Esophagus muscularis mucosa (tissue), 3 donors: Measurements from ENCODE around the gene IFT43.

Source experiments
- POLR2A ChIP-seq: fragments of 450-650 bp; IDR thresholded peaks from one replicate; pipeline ENCODE4 v1.6.1; 2017; ENCODE audit warnings: antibody characterized with exemption, moderate library complexity, mild to moderate bottlenecking, low read depth
- TF ChIP-seq, protein P1 (sequence below), 3 experiments: fragments of 200-600 bp in 2 of 3; fragments of 450-650 bp in 1 of 3; sonication (generic) in 2 of 3; IDR thresholded peaks; one replicate each; pipeline ENCODE4 v1.5.1; 2017 to 2019; ENCODE audit warnings: antibody characterized with exemption in 3 of 3, mild to moderate bottlenecking in 2 of 3, moderate library complexity in 1 of 3

DNA sequence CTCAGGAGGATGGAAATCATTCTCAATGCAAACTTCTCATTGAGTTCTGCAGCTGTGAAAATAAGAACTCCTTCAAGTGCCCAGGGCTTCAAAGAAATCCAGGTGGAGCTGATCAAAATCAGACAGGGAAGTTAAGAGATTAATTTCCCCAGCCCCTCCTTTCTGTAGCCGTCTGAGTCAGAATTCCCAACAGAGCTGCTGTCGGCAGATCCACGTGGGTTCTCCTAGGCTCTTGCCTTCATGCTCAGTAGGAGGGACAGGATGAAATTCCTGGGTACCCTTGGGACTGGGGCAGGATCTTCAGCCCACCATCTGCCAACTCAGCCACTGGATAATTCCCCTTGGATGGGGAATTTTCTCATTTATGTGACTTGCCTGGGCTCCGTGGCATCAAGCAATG, 17.1 kb upstream of the IFT43 start:
- TF ChIP-seq, protein P1, sequence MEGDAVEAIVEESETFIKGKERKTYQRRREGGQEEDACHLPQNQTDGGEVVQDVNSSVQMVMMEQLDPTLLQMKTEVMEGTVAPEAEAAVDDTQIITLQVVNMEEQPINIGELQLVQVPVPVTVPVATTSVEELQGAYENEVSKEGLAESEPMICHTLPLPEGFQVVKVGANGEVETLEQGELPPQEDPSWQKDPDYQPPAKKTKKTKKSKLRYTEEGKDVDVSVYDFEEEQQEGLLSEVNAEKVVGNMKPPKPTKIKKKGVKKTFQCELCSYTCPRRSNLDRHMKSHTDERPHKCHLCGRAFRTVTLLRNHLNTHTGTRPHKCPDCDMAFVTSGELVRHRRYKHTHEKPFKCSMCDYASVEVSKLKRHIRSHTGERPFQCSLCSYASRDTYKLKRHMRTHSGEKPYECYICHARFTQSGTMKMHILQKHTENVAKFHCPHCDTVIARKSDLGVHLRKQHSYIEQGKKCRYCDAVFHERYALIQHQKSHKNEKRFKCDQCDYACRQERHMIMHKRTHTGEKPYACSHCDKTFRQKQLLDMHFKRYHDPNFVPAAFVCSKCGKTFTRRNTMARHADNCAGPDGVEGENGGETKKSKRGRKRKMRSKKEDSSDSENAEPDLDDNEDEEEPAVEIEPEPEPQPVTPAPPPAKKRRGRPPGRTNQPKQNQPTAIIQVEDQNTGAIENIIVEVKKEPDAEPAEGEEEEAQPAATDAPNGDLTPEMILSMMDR (IDR thresholded peaks at IDR 0.05) = no peak
- TF ChIP-seq POLR2A = no peak
